ENCODE data around the gene ACOT9.
A peak's percentile ranks its signal among the peaks of the same experiment; 100 is the strongest.
"Not testable (repeated sequence)": the region's sequence is repeated elsewhere in the genome, so short reads cannot be mapped to it uniquely, and the experiment has no call there.

The ACOT9 gene

GRCh38 chrX:23692166-23692565 lies 50.9 kb downstream of the ACOT9 start:
- no peak for DNase-seq

- DNase-seq, result not testable (repeated sequence)
These were observed 66.6 kb downstream of the ACOT9 start for GRCh38 chrX:23676486-23676885.

DNA sequence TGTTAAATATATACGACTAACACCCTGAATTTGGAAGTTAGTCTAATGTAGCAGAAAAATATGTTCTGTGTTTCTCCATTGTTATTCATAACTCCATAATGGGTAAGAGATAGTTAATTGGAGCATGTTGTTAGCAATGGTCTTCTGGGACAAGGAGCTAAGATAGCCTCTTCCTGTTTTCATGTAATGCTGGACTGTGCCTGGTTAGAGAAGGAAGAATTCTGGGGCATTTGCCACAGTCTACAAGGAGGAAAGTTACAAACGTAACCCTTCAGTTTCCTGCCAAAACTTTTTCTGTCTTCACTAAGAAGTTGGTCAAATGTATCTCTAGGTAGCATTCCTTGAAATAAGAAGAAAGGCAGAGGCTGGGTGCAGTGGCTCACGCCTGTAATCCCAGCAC lies 70.0 kb downstream of the ACOT9 start:
- DNase-seq, result peak in 1 of 2 donors; percentile 0

GRCh38 chrX:23670528-23670927 lies 72.5 kb downstream of the ACOT9 start:
- no peak for DNase-seq

- DNase-seq, result peak in 1 of 2 donors; percentile 0
These were observed 74.7 kb downstream of the ACOT9 start for GRCh38 chrX:23668335-23668734.

DNA sequence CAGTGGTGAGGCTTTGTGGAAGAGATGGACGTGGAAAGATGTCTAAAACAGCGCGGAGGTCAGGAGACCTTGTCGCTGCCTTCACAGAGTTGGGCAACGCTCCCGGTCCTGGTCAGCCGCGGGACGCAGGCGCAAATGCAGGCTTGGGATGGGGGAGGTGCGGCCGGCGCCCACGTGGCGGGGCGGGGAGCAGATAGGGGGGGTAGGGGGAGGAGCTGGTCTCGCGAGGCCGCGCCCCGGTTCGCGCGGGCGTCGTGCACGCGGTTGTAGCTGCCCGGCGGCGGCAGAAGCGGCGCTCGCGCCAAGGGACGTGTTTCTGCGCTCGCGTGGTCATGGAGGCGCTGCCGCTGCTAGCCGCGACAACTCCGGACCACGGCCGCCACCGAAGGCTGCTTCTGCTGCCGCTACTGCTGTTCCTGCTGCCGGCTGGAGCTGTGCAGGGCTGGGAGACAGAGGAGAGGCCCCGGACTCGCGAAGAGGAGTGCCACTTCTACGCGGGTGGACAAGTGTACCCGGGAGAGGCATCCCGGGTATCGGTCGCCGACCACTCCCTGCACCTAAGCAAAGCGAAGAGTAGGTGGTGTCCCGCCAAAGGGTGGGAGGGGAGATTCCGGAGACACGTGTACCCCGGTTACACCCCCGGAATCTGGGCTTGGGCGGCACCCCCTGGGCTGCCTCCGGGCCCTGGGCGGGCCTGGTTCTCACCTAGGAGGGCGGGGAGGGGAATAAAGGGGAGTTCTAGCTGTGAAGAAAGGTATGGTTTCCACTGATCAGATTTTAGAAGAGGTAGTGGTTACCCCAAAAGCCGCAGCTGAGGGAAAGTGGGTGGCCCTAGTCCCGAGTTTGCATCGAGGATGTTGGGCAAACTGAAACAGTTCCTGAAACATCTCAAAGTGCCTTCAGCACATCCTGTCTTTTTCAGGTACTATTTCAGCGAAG lies 75.6 kb downstream of the ACOT9 start, which contains the start of gene PRDX4:
PRDX4 (plus strand) TSS at position 255 of the 939 bp plus-strand sequence; CDS start at position 333, 78 bp downstream.
- peak; percentile 80 to 83 for DNase-seq

DNA sequence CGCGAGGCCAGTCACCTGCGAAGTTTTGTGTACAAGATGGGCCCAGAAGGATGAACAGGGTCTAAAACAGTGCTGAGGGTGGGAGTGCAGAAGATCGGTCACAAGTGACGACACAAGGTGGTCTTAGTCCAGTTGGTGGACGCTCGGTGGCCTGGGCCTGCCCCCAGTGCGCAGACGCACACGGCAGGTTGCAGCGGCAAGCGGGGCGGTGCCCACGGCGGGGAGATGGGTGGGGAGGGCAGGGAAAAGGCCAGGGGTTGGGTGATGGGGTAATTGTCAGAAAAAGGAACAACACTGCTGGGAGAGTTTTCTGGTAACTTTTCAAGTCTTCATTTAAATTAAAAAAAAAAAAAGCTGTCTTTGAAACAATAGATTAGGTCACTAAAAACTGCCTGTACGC lies 76.8 kb downstream of the ACOT9 start:
- peak in 1 of 2 donors; percentile 21 for DNase-seq

DNA sequence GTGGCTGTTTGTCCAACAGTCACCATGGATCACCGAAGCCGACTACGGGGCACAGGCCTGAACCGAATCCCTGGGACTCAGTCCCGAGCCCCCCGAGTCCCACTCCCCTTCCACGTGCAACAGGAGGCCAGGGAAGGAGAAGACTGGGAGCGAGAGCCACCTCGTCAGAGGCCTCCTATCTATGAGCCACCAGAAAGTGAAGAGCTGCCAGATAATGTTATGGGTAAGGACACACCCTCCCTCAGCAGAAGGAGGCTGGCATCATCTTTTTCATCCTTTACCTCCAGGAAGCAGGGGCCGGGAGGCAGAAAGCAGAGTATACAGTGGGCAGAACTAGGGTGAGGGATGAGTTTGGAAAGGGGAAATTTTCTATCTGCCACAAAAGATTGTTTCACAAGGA lies 78.6 kb downstream of the ACOT9 start:
- no peak for DNase-seq

- DNase-seq, result no peak
These were observed 80.2 kb downstream of the ACOT9 start for GRCh38 chrX:23662853-23663252.

DNA sequence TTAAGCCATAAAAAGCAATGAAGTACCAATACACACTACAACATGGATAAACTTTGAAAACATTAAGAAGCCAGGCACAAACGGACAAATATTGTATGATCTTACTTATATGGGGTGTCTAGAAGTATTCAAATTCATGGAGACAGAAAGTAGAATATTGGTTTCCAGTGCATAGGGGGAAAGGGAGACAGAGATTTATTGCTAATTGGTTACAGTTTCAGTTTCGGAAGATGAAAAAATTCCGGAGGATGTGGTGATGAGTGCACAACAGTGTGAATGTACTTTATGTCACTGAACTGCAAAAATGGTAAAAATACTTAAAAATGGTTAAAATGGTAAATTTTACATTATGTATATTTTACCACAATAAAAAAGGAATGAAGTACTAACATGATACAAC lies 80.9 kb downstream of the ACOT9 start:
- peak in 1 of 2 donors; percentile 3 for DNase-seq

DNA sequence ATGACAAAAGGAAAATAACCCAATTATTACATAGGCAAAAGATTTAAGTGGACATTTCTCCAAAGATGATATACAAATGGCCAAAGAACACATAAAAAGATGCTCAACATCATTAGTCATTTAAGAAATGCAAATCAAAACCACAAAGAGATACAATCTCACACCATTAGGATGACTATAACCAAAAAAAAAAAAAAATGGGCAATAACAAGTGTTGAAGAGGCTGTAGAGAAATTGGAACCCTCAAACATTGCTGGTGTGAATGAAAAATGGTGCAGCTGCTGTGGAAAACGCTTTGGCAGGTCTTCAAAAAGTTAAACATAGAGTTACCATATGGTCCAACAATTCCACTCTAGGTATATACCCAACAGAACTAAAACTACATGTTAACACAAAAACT lies 81.4 kb downstream of the ACOT9 start:
- no peak for DNase-seq

DNA sequence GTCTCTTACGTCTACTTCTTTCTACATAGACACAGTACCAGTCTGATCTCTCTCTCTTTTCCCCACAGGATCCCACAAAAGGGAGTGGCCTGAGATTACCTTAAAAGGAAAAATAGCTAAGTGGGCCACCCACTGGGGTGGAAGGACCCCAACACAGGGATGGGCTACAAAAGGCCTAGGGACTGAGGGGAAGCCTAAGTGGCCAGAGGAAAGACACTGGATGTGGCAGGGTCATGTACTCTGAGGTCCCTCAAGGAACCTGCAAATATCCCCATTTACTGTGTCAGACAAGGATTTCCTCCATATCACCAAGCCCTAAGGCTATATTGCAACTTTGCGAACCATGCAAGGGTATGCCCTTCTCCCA lies 82.3 kb downstream of the ACOT9 start:
- DNase-seq, result no peak

DNA sequence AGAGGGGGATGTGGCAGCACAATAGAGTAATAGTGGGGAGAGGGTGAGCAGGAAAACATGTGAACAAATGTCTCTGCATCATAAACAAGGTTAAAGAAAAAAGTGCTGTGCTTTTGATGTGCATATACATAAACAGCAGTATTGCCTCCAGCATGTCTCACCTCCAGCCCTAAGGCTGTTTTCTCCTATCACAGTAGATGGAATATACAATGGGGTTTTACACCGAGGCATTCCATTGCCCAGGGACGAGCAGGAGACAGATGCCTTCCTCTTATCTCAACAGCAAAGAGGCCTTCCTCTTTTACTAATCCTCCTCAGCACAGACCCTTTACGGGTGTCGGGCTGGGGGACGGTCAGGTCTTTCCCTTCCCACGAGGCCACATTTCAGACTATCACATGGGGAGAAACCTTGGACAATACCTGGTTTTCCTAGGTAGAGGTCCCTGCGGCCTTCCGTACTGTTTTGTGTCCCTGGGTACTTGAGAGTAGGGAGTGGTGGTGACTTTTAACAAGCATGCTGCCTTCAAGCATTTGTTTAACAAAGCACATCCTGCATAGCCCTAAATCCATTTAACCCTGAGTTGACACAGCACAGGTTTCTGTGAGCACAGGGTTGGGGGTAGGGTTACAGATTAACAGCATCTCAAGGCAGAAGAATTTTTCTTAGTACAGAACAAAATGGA lies 82.9 kb downstream of the ACOT9 start:
- not testable (repeated sequence) for DNase-seq

- DNase-seq, result no peak
These were observed 83.7 kb downstream of the ACOT9 start for GRCh38 chrX:23659339-23659738.

DNA sequence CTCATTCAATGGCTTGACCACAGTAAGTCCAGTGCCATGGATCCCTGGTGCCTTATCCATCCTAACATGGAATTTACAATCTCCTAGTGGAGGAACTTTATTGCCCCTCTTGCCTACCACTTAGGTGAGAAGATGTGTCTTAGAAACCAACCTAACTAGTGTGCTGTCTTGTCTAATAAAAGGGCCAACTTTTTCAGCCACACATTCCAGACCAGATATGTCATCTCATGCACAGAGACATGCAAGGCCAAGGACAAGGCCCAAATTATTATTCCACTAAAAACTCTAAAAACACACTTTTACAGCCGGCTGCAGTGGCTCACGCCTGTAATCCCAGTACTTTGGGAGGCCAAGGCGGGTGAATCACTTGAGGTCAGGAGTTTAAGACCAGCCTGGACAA lies 86.4 kb downstream of the ACOT9 start:
- no peak for DNase-seq

- no peak for DNase-seq
These were observed 87.0 kb downstream of the ACOT9 start for GRCh38 chrX:23656091-23656490.

Measured in inflammatory macrophage treated with lipopolysaccharide for 1 hour (primary cell).